HepG2 (cell line): ENCODE results near the gene IDH3G. TPM values are rescaled to one million over a fixed set of nuclear protein-coding genes. Genes with fewer than 3 reads are reported as not detected.

Experiments
- BORCS8-MEF2B ChIP-seq: sonication (generic); formaldehyde crosslinking; IDR thresholded peaks from 2 replicates; pipeline ENCODE4 v1.8.0; 2022; ENCODE audit warnings: mild to moderate bottlenecking, missing genetic modification reagents
- CSRNP1 ChIP-seq: sonication (generic); formaldehyde crosslinking; IDR thresholded peaks from 2 replicates; pipeline ENCODE4 v1.8.1; 2023; ENCODE audit warnings: mild to moderate bottlenecking, missing genetic modification reagents
- GFI1 ChIP-seq: sonication (generic); formaldehyde crosslinking; IDR thresholded peaks from 2 replicates; pipeline ENCODE4 v1.5.0; 2020; ENCODE audit warnings: missing genetic modification reagents, mild to moderate bottlenecking, borderline replicate concordance
- IRF2 ChIP-seq: IDR thresholded peaks from 2 replicates; pipeline ENCODE4 v1.6.1; 2018; ENCODE audit warnings: missing genetic modification reagents, missing compliant biosample characterization
- JUND ChIP-seq: sonication (generic); formaldehyde crosslinking; IDR thresholded peaks from 2 replicates; pipeline ENCODE4 v1.8.0; 2022; ENCODE audit warnings: mild to moderate bottlenecking, missing genetic modification reagents
- PCBP2 ChIP-seq: fragments of 200-400 bp; formaldehyde crosslinking; optimal IDR thresholded peaks from 2 replicates; pipeline ENCODE3; 2018; ENCODE audit warnings: low read length, low read depth; ENCODE audit not compliant: poor library complexity, severe bottlenecking
- POLR2A ChIP-seq, 2 experiments: IDR thresholded peaks; 2 replicates each; pipeline ENCODE4 v1.6.1; 2011; ENCODE audit warnings: low read depth in 2 of 2, low read length in 2 of 2, mild to moderate bottlenecking in 1 of 2, moderate library complexity in 1 of 2; ENCODE audit not compliant: insufficient read depth in 1 of 2
- PRDM4 ChIP-seq: sonication (generic); formaldehyde crosslinking; IDR thresholded peaks from 2 replicates; pipeline ENCODE4 v1.9.0; 2021; ENCODE audit warnings: missing genetic modification reagents, borderline replicate concordance
- SALL1 ChIP-seq: sonication (generic); formaldehyde crosslinking; IDR thresholded peaks from 2 replicates; pipeline ENCODE4 v1.8.0; 2022; ENCODE audit warnings: mild to moderate bottlenecking, missing genetic modification reagents
- ZFP37 ChIP-seq: sonication (generic); formaldehyde crosslinking; IDR thresholded peaks from 2 replicates; pipeline ENCODE4 v1.4.0; 2020; ENCODE audit warnings: missing genetic modification reagents, borderline replicate concordance
- ZNF260 ChIP-seq: sonication (generic); formaldehyde crosslinking; IDR thresholded peaks from 2 replicates; pipeline ENCODE4 v1.4.0; 2020; ENCODE audit warnings: missing genetic modification reagents, low read depth, mild to moderate bottlenecking, borderline replicate concordance
- ZNF333 ChIP-seq: sonication (generic); formaldehyde crosslinking; IDR thresholded peaks from 2 replicates; pipeline ENCODE4 v1.4.0; 2020; ENCODE audit warnings: mild to moderate bottlenecking, missing genetic modification reagents, borderline replicate concordance
- ZNF496 ChIP-seq: sonication (generic); formaldehyde crosslinking; IDR thresholded peaks from 2 replicates; pipeline ENCODE4 v1.8.1; 2023; ENCODE audit warnings: mild to moderate bottlenecking, moderate library complexity, missing genetic modification reagents; ENCODE audit not compliant: insufficient replicate concordance
- ZNF550 ChIP-seq: sonication (generic); formaldehyde crosslinking; IDR thresholded peaks from 2 replicates; pipeline ENCODE4 v1.4.0; 2020; ENCODE audit warnings: mild to moderate bottlenecking, missing genetic modification reagents, borderline replicate concordance
- ZNF768 ChIP-seq: sonication (generic); formaldehyde crosslinking; IDR thresholded peaks from 2 replicates; pipeline ENCODE4 v1.4.0; 2020; ENCODE audit warnings: missing genetic modification reagents
- ZNF772 ChIP-seq: sonication (generic); formaldehyde crosslinking; IDR thresholded peaks from 2 replicates; pipeline ENCODE4 v1.5.0; 2020; ENCODE audit warnings: mild to moderate bottlenecking, missing genetic modification reagents
- ZNF841 ChIP-seq: sonication (generic); formaldehyde crosslinking; IDR thresholded peaks from 2 replicates; pipeline ENCODE4 v1.8.1; 2023; ENCODE audit warnings: missing genetic modification reagents, borderline replicate concordance
- ZSCAN20 ChIP-seq: sonication (generic); formaldehyde crosslinking; IDR thresholded peaks from 2 replicates; pipeline ENCODE4 v1.4.0; 2020; ENCODE audit warnings: missing genetic modification reagents, mild to moderate bottlenecking, borderline replicate concordance
- polyA plus RNA-seq, 8 experiments: library from polyadenylated mRNA; depleted of rRNA in 3 of 8; stranded (reverse) in 7 of 8; unstranded in 1 of 8; fragments of >200 nt; fragmentation: Illumina TruSeq in 4 of 8; extraction: Trizol in 4 of 8; gene quantifications; 2 replicates each; pipeline versions ENCODE4 v1.2.1 to v1.2.3, GENCODE V29; 2011 to 2016; ENCODE audit warnings: low read depth in 4 of 8, missing spikeins in 1 of 8, mixed read lengths in 1 of 8; ENCODE audit not compliant: insufficient read depth in 1 of 8
- total RNA-seq, 5 experiments: library from RNA; depleted of rRNA; stranded (reverse); fragments of >200 nt; fragmentation: Illumina TruSeq; extraction: Trizol; gene quantifications; 2 replicates each; pipeline ENCODE4 v1.2.3, GENCODE V29; 2016; ENCODE audit warnings: low read depth in 1 of 5

Gene IDH3G
- total and polyA plus RNA-seq, 2 of the 13 experiments (the other 11 are each of a cell fraction or from before 2014, with no cell fraction given): 18.7 to 35.5 TPM

- TF ChIP-seq GFI1 (CRISPR knock-in tag) (no peak), ZNF333 (CRISPR knock-in tag) (no peak), IRF2 (peak; percentile 16; the same call in 1 of the 2 replicates), ZNF260 (CRISPR knock-in tag) (no peak), JUND (CRISPR knock-in tag) (no peak), ZNF768 (peak; percentile 57; the same call in 1 of the 2 replicates), SALL1 (CRISPR knock-in tag) (0 out of 2 replicates have a peak, but pooled peaks have one; percentile 0), ZSCAN20 (CRISPR knock-in tag) (no peak), ZNF841 (CRISPR knock-in tag) (no peak), ZFP37 (no peak), BORCS8-MEF2B (0 out of 2 replicates have a peak, but pooled peaks have one; percentile 18), ZNF550 (CRISPR knock-in tag) (no peak), POLR2A (IDR thresholded peaks at IDR 0.05; ENCODE audit: insufficient read depth in 1 of 2, low read depth in 2 of 2, low read length in 2 of 2) (no peak), CSRNP1 (no peak), PRDM4 (CRISPR knock-in tag) (no peak), ZNF772 (CRISPR knock-in tag) (no peak), PCBP2 (no peak), ZNF496 (no peak)
Measured at GRCh38 chrX:153763989-153764755, 30.0 kb downstream of the IDH3G start, which contains the start of gene PLXNB3 (continued).
